ENCODE data around the gene KLF15.

Gene KLF15

GRCh38 chr3:126373682-126374601, 16.7 kb upstream of the KLF15 start:
- H3K27ac Mint-ChIP-seq, result no peak overlapping the region
- peaks cover 14% of the 10 kb centered on the region for H3K27me3 Mint-ChIP-seq
- ATAC-seq (ENCODE audit: low read depth) (no peak), DNase-seq (ENCODE audit: low spot score in 2 of 2) (no peak)
- no peaks in the 10 kb centered on the region for H3K9me3 Mint-ChIP-seq
- H3K36me3 Mint-ChIP-seq, result no peaks in the 10 kb centered on the region
- no peak overlapping the region for H3K4me3 Mint-ChIP-seq
- H3K4me1 Mint-ChIP-seq, result no peaks in the 10 kb centered on the region

GRCh38 chr3:126373146-126373613, 16.0 kb upstream of the KLF15 start:
- Mint-ChIP-seq H3K9me3 (no peaks in the 10 kb centered on the region), H3K27me3 (peaks cover 12% of the 10 kb centered on the region), H3K27ac (no peak overlapping the region), H3K36me3 (no peaks in the 10 kb centered on the region), H3K4me1 (no peaks in the 10 kb centered on the region), H3K4me3 (no peak overlapping the region)
- ATAC-seq (ENCODE audit: low read depth) (no peak), DNase-seq (ENCODE audit: low spot score in 2 of 2) (no peak)

- DNase-seq (ENCODE audit: low spot score in 2 of 2) (no peak), ATAC-seq (ENCODE audit: low read depth) (no peak)
- Mint-ChIP-seq H3K36me3 (no peaks in the 10 kb centered on the region), H3K4me3 (no peak overlapping the region), H3K9me3 (no peaks in the 10 kb centered on the region), H3K4me1 (no peaks in the 10 kb centered on the region), H3K27ac (no peak overlapping the region), H3K27me3 (peaks cover 12% of the 10 kb centered on the region)
Measured at GRCh38 chr3:126372413-126373145, 15.4 kb upstream of the KLF15 start.

DNA sequence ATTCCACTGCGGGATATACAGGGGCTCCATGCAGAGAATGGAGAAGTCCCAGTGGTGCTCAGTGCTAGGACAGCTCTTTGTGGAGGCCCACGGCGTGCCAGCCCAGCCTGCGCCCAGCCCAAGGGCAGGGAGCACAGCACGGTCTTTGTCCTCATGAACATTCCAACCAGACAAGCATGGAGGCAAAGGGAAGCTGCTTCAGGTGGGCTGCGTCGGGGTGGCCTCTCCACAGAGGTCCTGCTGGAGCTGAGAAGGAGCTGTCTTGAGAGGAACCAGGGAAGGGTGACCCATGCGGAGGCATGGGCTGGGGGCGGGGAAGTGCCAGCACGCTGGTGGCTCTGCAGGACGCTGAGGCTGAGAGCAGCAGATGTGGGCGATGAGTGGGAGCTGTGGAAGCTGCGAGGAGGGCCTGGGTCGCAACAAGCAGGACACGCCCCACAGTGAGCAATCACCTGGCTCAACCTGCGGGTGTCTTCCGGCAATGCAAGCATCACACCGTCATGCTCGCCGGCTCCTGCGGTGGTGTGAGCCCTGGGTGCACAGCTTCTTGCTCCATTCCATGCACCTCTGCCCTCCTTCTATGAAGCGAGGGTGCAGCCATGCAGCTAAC, 14.0 kb upstream of the KLF15 start:
- Mint-ChIP-seq H3K4me1 (no peaks in the 10 kb centered on the region), H3K36me3 (no peaks in the 10 kb centered on the region), H3K27me3 (peaks cover 13% of the 10 kb centered on the region), H3K9me3 (no peaks in the 10 kb centered on the region), H3K27ac (no peak overlapping the region), H3K4me3 (no peak overlapping the region)
- ATAC-seq (ENCODE audit: low read depth) (no peak), DNase-seq (ENCODE audit: low spot score in 2 of 2) (no peak)

DNA sequence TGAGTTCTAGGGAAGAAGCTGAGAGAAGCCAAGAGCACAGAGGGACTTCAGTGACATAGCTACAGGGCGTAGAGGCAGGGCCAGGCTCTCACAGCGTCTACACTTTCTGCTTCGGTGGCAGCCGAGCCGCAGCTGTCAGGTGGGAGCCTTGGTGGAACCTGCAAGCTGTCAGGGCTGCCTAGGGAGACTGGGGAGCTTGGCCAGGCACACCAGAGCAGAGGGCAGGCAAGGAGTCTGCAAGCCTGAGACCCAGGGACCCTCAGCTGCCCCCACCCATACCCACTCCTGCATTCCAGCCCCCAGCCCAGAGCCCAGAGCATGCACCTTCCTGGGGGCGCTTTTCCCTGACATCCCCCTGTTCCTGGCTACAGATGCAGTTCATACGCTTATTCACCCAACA, 13.4 kb upstream of the KLF15 start:
- no peaks in the 10 kb centered on the region for H3K4me1 Mint-ChIP-seq
- no peaks in the 10 kb centered on the region for H3K36me3 Mint-ChIP-seq
- H3K4me3 Mint-ChIP-seq, result no peak overlapping the region
- H3K27me3 Mint-ChIP-seq, result peaks cover 14% of the 10 kb centered on the region
- ATAC-seq (ENCODE audit: low read depth), result no peak
- no peak overlapping the region for H3K27ac Mint-ChIP-seq
- no peak for DNase-seq (ENCODE audit: low spot score in 2 of 2)
- no peaks in the 10 kb centered on the region for H3K9me3 Mint-ChIP-seq

DNA sequence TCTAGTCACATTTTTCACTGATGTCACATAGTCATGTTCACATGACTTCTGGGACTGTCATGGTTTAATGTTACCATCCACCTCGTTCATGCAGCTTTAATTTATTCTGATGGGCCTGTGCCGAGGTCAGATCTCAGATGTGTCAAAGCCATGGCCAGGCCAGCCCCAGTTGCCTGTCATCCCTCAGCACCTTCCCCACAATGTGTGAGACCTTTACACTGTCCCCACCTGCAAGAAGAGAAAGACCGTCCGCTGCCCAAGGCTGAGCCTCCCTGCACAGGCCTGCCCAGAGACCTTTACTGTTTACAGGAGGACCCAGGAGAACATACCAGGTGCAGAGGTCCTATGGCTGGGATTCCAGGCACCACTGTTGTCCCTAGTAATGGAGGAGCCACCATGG, 12.8 kb upstream of the KLF15 start:
- no peaks in the 10 kb centered on the region for H3K9me3 Mint-ChIP-seq
- ATAC-seq (ENCODE audit: low read depth), result no peak
- H3K27ac Mint-ChIP-seq, result no peak overlapping the region
- DNase-seq (ENCODE audit: low spot score in 2 of 2), result no peak
- no peaks in the 10 kb centered on the region for H3K36me3 Mint-ChIP-seq
- H3K4me1 Mint-ChIP-seq, result no peaks in the 10 kb centered on the region
- H3K27me3 Mint-ChIP-seq, result peaks cover 14% of the 10 kb centered on the region
- H3K4me3 Mint-ChIP-seq, result no peak overlapping the region

GRCh38 chr3:126369490-126369889, 12.3 kb upstream of the KLF15 start:
- H3K27ac Mint-ChIP-seq, result no peak overlapping the region
- H3K4me1 Mint-ChIP-seq, result no peaks in the 10 kb centered on the region
- H3K4me3 Mint-ChIP-seq, result no peak overlapping the region
- DNase-seq (ENCODE audit: low spot score in 2 of 2), result no peak
- no peaks in the 10 kb centered on the region for H3K36me3 Mint-ChIP-seq
- no peaks in the 10 kb centered on the region for H3K9me3 Mint-ChIP-seq
- no peak for ATAC-seq (ENCODE audit: low read depth)
- H3K27me3 Mint-ChIP-seq, result peaks cover 12% of the 10 kb centered on the region

- no peak for ATAC-seq (ENCODE audit: low read depth)
- no peak for DNase-seq (ENCODE audit: low spot score in 2 of 2)
- no peak overlapping the region for H3K27ac Mint-ChIP-seq
- H3K4me1 Mint-ChIP-seq, result peaks cover 5% of the 10 kb centered on the region
- H3K4me3 Mint-ChIP-seq, result no peak overlapping the region
- H3K36me3 Mint-ChIP-seq, result no peaks in the 10 kb centered on the region
- peaks cover 7% of the 10 kb centered on the region for H3K27me3 Mint-ChIP-seq
- H3K9me3 Mint-ChIP-seq, result no peaks in the 10 kb centered on the region
Measured at GRCh38 chr3:126367316-126367805, 10.2 kb upstream of the KLF15 start.

GRCh38 chr3:126365351-126366277, 8.4 kb upstream of the KLF15 start:
- Mint-ChIP-seq H3K4me3 (no peak overlapping the region), H3K27me3 (peaks cover 7% of the 10 kb centered on the region)

DNA sequence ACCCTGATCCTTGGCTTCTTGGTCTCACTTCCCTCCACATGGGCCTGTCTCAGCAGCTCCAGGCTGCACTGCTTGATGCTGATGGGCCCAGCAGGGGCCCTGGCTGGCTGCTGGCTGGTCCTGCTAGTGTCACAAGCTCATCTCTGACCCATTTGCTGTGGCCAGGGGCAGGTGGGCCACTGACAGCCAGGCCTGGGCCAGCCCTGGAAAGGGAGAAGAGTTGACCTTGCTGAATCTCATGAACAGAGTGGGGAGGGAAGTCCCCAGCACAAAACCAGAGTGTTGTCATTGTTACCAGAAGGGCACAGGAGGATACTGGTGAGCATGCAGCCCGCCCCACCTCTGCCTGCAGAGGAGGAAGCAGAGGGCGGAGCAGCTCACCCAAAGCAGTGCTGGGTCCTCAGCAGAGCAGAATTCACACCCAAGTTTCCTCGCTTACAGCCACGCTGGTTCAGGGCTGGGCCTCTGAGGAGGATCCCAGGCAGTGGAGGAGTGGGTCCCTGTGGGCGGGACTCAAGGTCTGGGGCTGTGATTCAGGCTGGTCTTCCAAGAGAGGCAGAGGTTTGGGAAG, 7.6 kb upstream of the KLF15 start:
- H3K36me3 Mint-ChIP-seq, result no peaks in the 10 kb centered on the region
- H3K4me1 Mint-ChIP-seq, result peaks cover 5% of the 10 kb centered on the region
- no peaks in the 10 kb centered on the region for H3K9me3 Mint-ChIP-seq
- peaks cover 11% of the 10 kb centered on the region for H3K27me3 Mint-ChIP-seq
- ATAC-seq (ENCODE audit: low read depth) (no peak), DNase-seq (ENCODE audit: low spot score in 2 of 2) (no peak)
- no peak overlapping the region for H3K4me3 Mint-ChIP-seq
- no peak overlapping the region for H3K27ac Mint-ChIP-seq

More at GRCh38 chr3:126365351-126366277, 8.4 kb upstream of the KLF15 start:
- Mint-ChIP-seq H3K36me3 (no peaks in the 10 kb centered on the region), H3K27ac (no peak overlapping the region), H3K9me3 (no peaks in the 10 kb centered on the region), H3K4me1 (peaks cover 5% of the 10 kb centered on the region)
- no peak for ATAC-seq (ENCODE audit: low read depth)
- no peak for DNase-seq (ENCODE audit: low spot score in 2 of 2)

GRCh38 chr3:126364130-126364695, 7.0 kb upstream of the KLF15 start:
- Mint-ChIP-seq H3K4me3 (no peak overlapping the region), H3K9me3 (no peaks in the 10 kb centered on the region), H3K4me1 (peaks cover 5% of the 10 kb centered on the region), H3K27me3 (peaks cover 16% of the 10 kb centered on the region), H3K27ac (no peak overlapping the region), H3K36me3 (no peaks in the 10 kb centered on the region)
- no peak for DNase-seq (ENCODE audit: low spot score in 2 of 2)
- no peak for ATAC-seq (ENCODE audit: low read depth)

DNA sequence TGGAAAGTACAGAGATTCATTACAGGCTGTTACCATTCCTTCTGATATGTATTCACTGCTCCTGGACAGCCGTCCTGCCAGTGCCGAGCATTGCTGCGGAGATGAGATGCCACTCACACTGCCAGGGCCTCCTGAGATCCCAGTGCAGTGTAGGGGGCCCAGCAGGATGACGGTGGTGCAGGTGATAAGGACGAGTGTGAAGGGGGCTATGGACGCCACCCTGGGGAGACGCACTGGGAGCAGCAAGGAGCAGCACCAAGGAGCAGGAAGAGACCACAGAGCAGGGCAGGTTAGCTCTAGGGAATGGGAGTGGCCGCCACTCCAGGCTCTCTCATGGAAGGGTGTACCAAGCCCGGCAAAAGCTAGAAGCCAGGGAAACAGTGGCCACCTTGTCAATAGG, 4.0 kb upstream of the KLF15 start:
- no peaks in the 10 kb centered on the region for H3K9me3 Mint-ChIP-seq
- H3K27ac Mint-ChIP-seq, result no peak overlapping the region
- peaks cover 22% of the 10 kb centered on the region for H3K27me3 Mint-ChIP-seq
- no peak for ATAC-seq (ENCODE audit: low read depth)
- no peak overlapping the region for H3K4me3 Mint-ChIP-seq
- H3K36me3 Mint-ChIP-seq, result no peaks in the 10 kb centered on the region
- H3K4me1 Mint-ChIP-seq, result peaks cover 8% of the 10 kb centered on the region
- DNase-seq (ENCODE audit: low spot score in 2 of 2), result no peak

DNA sequence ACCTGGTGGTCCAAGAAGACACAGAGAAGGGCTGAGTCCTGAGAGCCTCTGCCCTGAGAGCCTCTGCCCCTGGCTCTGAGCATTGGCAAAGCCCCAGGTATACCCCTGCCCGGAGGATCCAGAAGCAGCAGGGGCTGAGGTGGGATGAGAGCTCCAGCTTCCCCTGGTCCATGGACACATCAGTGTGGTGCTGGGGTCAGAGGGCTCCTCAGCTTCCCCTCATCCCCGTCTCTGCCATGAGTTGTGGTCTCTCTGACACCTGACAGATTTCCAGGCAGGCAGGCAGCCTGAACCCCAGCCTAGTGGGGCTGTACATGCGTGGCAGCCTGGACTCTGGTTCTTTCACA, 3.5 kb upstream of the KLF15 start:
- Mint-ChIP-seq H3K27me3 (peaks cover 22% of the 10 kb centered on the region), H3K36me3 (no peaks in the 10 kb centered on the region), H3K4me3 (no peak overlapping the region), H3K9me3 (no peaks in the 10 kb centered on the region), H3K27ac (no peak overlapping the region), H3K4me1 (peaks cover 10% of the 10 kb centered on the region)
- no peak for ATAC-seq (ENCODE audit: low read depth)
- DNase-seq (ENCODE audit: low spot score in 2 of 2), result no peak

Data from memory B cell (primary cell).